Spinal cord (tissue), 10 donors: ENCODE results near the gene ADGRD2. TPM values are rescaled to one million over a fixed set of nuclear protein-coding genes. Genes with fewer than 3 reads are reported as not detected.

ENCODE experiments used
- DNase-seq, 6 donors: peaks; one replicate each; pipeline versions ENCODE4 v3.0.0 to v3.0.0-alpha.2; 2013 to 2015; ENCODE audit warnings: low spot score in 6 of 6, low read depth in 4 of 6
- H3K27ac ChIP-seq: one replicate; pipeline ENCODE4 v1.5.1; 2013; ENCODE audit warnings: low read depth, low read length, control low read depth
- H3K27me3 ChIP-seq: one replicate; pipeline ENCODE4 v1.6.1; 2013; ENCODE audit warnings: low read length; ENCODE audit not compliant: control insufficient read depth, insufficient read depth
- H3K36me3 ChIP-seq: one replicate; pipeline ENCODE4 v1.6.1; 2013; ENCODE audit warnings: low read length; ENCODE audit not compliant: control insufficient read depth, insufficient read depth
- H3K4me1 ChIP-seq: one replicate; pipeline ENCODE4 v1.6.1; 2013; ENCODE audit warnings: low read length; ENCODE audit not compliant: control insufficient read depth, insufficient read depth
- H3K4me3 ChIP-seq: one replicate; pipeline ENCODE4 v1.5.1; 2013; ENCODE audit warnings: low read depth, low read length, control low read depth
- H3K9me3 ChIP-seq: one replicate; pipeline ENCODE4 v1.6.1; 2013; ENCODE audit warnings: low read length; ENCODE audit not compliant: control insufficient read depth, insufficient read depth
- WGBS: methylation state at CpG from one replicate; pipeline ENCODE4 v1.1.5; 2013; ENCODE audit warnings: missing lambda C conversion rate; ENCODE audit not compliant: insufficient coverage; 5-methylcytosine and 5-hydroxymethylcytosine counted together
- polyA plus RNA-seq, 2 donors: library from polyadenylated mRNA; unstranded; fragments of 120-200 nt; gene quantifications; one replicate each; pipeline ENCODE4 v1.2.1, GENCODE V29; 2013; ENCODE audit not compliant: insufficient read length in 2 of 2
- total RNA-seq, 2 donors: library from RNA; depleted of rRNA in 1 of 2; stranded (reverse); fragments of 120-200 nt in 1 of 2; fragments of >200 nt in 1 of 2; gene quantifications; one replicate each; pipeline versions ENCODE4 v1.2.3 to v1.2.4, GENCODE V29; 2013 to 2014
- donor health status: healthy.

The ADGRD2 gene
- total and polyA plus RNA-seq, 4 donors: 0.50 to 29.7 (median 15.2) TPM

- H3K27ac ChIP-seq: no peak overlapping the region
- WGBS: 88% methylated on average over 9 of the region's 9 CpGs
- H3K36me3 ChIP-seq: no peaks in the 10 kb centered on the region
- no peaks in the 10 kb centered on the region for H3K9me3 ChIP-seq
- H3K27me3 ChIP-seq: peaks cover 44% of the 10 kb centered on the region
- peaks cover 28% of the 10 kb centered on the region for H3K4me1 ChIP-seq
- DNase-seq: no peak
- no peak overlapping the region for H3K4me3 ChIP-seq
Observed at GRCh38 chr9:124454296-124454695, 4.0 kb downstream of the ADGRD2 start.

- no peak for DNase-seq
- H3K4me1 ChIP-seq: peaks cover 25% of the 10 kb centered on the region
- H3K4me3 ChIP-seq: no peak overlapping the region
- H3K27me3 ChIP-seq: peaks cover 39% of the 10 kb centered on the region
- H3K36me3 ChIP-seq: no peaks in the 10 kb centered on the region
- no peak overlapping the region for H3K27ac ChIP-seq
- no peaks in the 10 kb centered on the region for H3K9me3 ChIP-seq
- 77% methylated on average over 11 of the region's 14 CpGs for WGBS
Observed at GRCh38 chr9:124454791-124455443, 4.7 kb downstream of the ADGRD2 start.

GRCh38 chr9:124455820-124456219, 5.6 kb downstream of the ADGRD2 start:
- no peaks in the 10 kb centered on the region for H3K36me3 ChIP-seq
- peaks cover 32% of the 10 kb centered on the region for H3K27me3 ChIP-seq
- no peak overlapping the region for H3K4me3 ChIP-seq
- DNase-seq: no peak
- H3K9me3 ChIP-seq: no peaks in the 10 kb centered on the region
- H3K27ac ChIP-seq: no peak overlapping the region
- H3K4me1 ChIP-seq: peaks cover 16% of the 10 kb centered on the region
- 84% methylated on average over 6 of the region's 7 CpGs for WGBS

- H3K4me1 ChIP-seq: peaks cover 9% of the 10 kb centered on the region
- no peak overlapping the region for H3K4me3 ChIP-seq
- no peak for DNase-seq
- H3K27me3 ChIP-seq: peaks cover 25% of the 10 kb centered on the region
- H3K36me3 ChIP-seq: no peaks in the 10 kb centered on the region
- no peak overlapping the region for H3K27ac ChIP-seq
- WGBS: 68% methylated on average over 14 of the region's 15 CpGs
- no peaks in the 10 kb centered on the region for H3K9me3 ChIP-seq
Observed at GRCh38 chr9:124456341-124457078, 6.3 kb downstream of the ADGRD2 start.

- H3K27ac ChIP-seq: no peak overlapping the region
- peaks cover 18% of the 10 kb centered on the region for H3K27me3 ChIP-seq
- no peak overlapping the region for H3K4me3 ChIP-seq
- no peaks in the 10 kb centered on the region for H3K9me3 ChIP-seq
- peaks cover 6% of the 10 kb centered on the region for H3K4me1 ChIP-seq
- WGBS: 85% methylated on average over 10 of the region's 18 CpGs
- H3K36me3 ChIP-seq: no peaks in the 10 kb centered on the region
- no peak for DNase-seq
Observed at GRCh38 chr9:124457079-124457886, 7.0 kb downstream of the ADGRD2 start.

DNA sequence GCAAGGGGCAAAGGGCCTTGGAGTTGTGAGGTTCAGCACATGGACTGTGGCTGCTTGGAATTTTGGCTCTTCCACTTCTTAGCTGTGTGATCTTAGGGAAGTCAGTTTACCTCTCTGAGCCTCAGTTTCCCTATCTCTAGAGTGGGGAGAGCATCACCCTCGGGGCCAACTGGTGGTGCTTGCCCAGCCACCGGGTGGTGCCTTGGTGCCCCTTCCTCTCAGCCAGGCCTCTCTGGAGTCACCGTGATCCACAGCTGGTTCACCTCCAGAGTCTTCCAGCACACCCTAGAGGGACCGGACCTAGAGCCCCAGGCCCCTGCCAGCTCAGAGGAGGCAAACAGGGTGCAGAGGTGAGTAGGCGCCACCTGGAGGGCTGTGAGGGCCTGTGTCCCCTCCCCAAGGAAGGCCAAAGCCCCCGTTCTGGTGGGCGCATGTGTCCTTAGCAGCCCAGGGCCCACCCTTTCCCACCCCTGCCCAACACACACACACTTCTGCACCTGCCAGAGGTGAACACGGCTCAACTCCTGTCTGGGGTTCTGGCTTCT, 7.7 kb downstream of the ADGRD2 start:
- Histone ChIP-seq H3K9me3 (no peaks in the 10 kb centered on the region), H3K27me3 (peaks cover 11% of the 10 kb centered on the region), H3K27ac (no peak overlapping the region), H3K4me3 (no peak overlapping the region), H3K36me3 (no peaks in the 10 kb centered on the region), H3K4me1 (no peaks in the 10 kb centered on the region)
- DNase-seq: no peak
- WGBS: 73% methylated on average over 7 of the region's 8 CpGs

DNA sequence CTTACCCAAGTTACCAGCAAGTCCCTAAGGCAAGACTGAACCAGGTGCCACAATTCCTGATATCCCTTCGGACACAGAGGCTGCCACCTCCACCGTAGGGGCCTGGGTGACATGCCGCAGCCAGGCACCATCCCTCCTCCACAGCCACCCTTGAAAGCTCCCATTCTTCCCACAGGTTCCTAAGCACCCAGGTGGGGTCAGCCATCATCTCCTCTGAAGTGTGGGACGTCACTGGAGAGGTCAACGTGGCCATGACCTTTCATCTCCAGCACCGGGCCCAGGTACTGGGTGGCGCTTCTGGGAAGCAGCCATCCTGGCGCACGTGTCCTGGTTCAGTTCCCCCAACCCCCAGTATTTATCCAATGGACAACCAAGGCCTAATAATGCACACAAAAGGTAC, 8.2 kb downstream of the ADGRD2 start:
- no peak overlapping the region for H3K27ac ChIP-seq
- no peaks in the 10 kb centered on the region for H3K36me3 ChIP-seq
- WGBS: 91% methylated on average over 9 of the region's 9 CpGs
- H3K4me1 ChIP-seq: no peaks in the 10 kb centered on the region
- H3K27me3 ChIP-seq: peaks cover 8% of the 10 kb centered on the region
- H3K4me3 ChIP-seq: no peak overlapping the region
- no peaks in the 10 kb centered on the region for H3K9me3 ChIP-seq
- no peak for DNase-seq

DNA sequence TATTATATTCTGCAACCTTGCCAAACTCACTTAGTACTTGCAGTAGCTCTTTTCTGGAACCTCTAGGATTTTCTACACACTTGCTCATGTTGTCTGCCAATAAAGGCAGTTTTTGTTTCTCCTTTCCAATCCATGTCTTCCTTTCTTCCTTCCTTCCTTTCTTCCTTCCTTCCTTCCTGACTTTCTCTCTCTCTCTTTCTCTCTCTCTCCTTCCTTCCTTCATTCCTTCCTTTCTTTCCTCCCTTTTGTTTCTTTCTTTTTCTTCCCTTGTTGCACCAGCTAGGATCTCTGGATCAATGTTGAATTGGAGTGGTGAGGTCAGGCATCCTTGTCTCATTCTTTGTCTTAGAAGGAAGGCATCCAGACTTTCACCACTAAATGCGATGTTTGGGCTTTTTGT, 12.5 kb downstream of the ADGRD2 start:
- Histone ChIP-seq H3K9me3 (no peaks in the 10 kb centered on the region), H3K4me3 (no peak overlapping the region), H3K36me3 (no peaks in the 10 kb centered on the region), H3K27ac (no peak overlapping the region), H3K27me3 (peaks cover 3% of the 10 kb centered on the region), H3K4me1 (no peaks in the 10 kb centered on the region)
- DNase-seq: no peak
- no CpG with 5 or more reads among the region's 1 CpG for WGBS

DNA sequence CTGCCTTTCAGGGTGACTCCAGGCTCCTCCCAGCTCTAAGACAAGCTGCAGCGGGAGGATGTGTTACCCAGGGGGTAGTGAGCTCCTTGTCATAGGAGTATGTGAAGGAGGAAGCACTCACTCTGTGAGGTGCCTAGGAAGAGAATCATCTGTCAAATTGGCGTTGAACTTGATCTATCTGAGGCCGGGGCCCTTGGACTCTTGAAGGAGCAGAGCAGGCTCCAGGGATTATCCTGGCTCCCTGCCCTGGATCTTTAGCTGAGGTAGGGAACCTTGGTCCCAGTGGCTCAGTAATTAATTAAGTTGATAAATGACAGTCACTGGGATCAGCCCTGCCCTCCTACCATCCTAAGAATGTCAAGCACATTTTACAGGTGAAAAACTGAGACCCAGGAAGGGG, 15.5 kb downstream of the ADGRD2 start:
- H3K27me3 ChIP-seq: peaks cover 3% of the 10 kb centered on the region
- WGBS: 82% methylated on average over 3 of the region's 3 CpGs
- no peak overlapping the region for H3K27ac ChIP-seq
- H3K9me3 ChIP-seq: no peaks in the 10 kb centered on the region
- no peak overlapping the region for H3K4me3 ChIP-seq
- peaks cover 6% of the 10 kb centered on the region for H3K36me3 ChIP-seq
- no peak for DNase-seq
- no peaks in the 10 kb centered on the region for H3K4me1 ChIP-seq
